Adipocyte (in vitro differentiated cells): ENCODE data around the gene MPPED2.

Experiments
- DNase-seq: peaks from one replicate; pipeline ENCODE4 v3.0.0-alpha.2; 2015; ENCODE audit warnings: low read depth
- H3K27me3 ChIP-seq: replicated peaks from 2 replicates; pipeline ENCODE4 v1.7.0; 2013; ENCODE audit warnings: mild to moderate bottlenecking, low read length, moderate library complexity; ENCODE audit not compliant: control insufficient read depth, insufficient read depth
- H3K36me3 ChIP-seq: 2 replicates; pipeline ENCODE4 v1.7.0; 2013; ENCODE audit warnings: low read length, mild to moderate bottlenecking, moderate library complexity; ENCODE audit not compliant: control insufficient read depth, insufficient read depth, severe bottlenecking
- H3K4me1 ChIP-seq: 2 replicates; pipeline ENCODE4 v1.7.0; 2013; ENCODE audit warnings: mild to moderate bottlenecking, low read length, moderate library complexity; ENCODE audit not compliant: control insufficient read depth, insufficient read depth
- H3K4me3 ChIP-seq: 2 replicates; pipeline ENCODE4 v1.7.0; 2013; ENCODE audit warnings: mild to moderate bottlenecking, low read length, moderate library complexity
- H3K9ac ChIP-seq: 2 replicates; pipeline ENCODE4 v1.7.0; 2013; ENCODE audit warnings: mild to moderate bottlenecking, low read length, moderate library complexity
- H3K9me3 ChIP-seq: 2 replicates; pipeline ENCODE4 v1.7.0; 2013; ENCODE audit warnings: mild to moderate bottlenecking, low read length, moderate library complexity; ENCODE audit not compliant: control insufficient read depth

The MPPED2 gene

GRCh38 chr11:30451626-30452025, 134.5 kb downstream of the MPPED2 start:
- Histone ChIP-seq H3K4me3 (no peak overlapping the region), H3K9ac (no peak overlapping the region), H3K4me1 (peaks cover 5% of the 10 kb centered on the region), H3K36me3 (no peaks in the 10 kb centered on the region), H3K27me3 (peaks cover 25% of the 10 kb centered on the region), H3K9me3 (no peaks in the 10 kb centered on the region)
- DNase-seq: no peak

GRCh38 chr11:30451167-30451566, 135.0 kb downstream of the MPPED2 start:
- Histone ChIP-seq H3K36me3 (no peaks in the 10 kb centered on the region), H3K27me3 (peaks cover 25% of the 10 kb centered on the region), H3K9ac (no peak overlapping the region), H3K4me3 (no peak overlapping the region), H3K4me1 (peaks cover 5% of the 10 kb centered on the region), H3K9me3 (no peaks in the 10 kb centered on the region)
- DNase-seq: no peak

GRCh38 chr11:30447058-30447640, 139.0 kb downstream of the MPPED2 start:
- Histone ChIP-seq H3K9me3 (no peaks in the 10 kb centered on the region), H3K4me1 (peaks cover 5% of the 10 kb centered on the region), H3K9ac (no peak overlapping the region), H3K36me3 (no peaks in the 10 kb centered on the region), H3K27me3 (peaks cover 15% of the 10 kb centered on the region), H3K4me3 (no peak overlapping the region)
- no peak for DNase-seq

GRCh38 chr11:30446520-30446919, 139.6 kb downstream of the MPPED2 start:
- Histone ChIP-seq H3K9me3 (no peaks in the 10 kb centered on the region), H3K36me3 (no peaks in the 10 kb centered on the region), H3K4me3 (no peak overlapping the region), H3K27me3 (peaks cover 15% of the 10 kb centered on the region), H3K4me1 (no peaks in the 10 kb centered on the region), H3K9ac (no peak overlapping the region)
- no peak for DNase-seq

GRCh38 chr11:30445056-30445455, 141.1 kb downstream of the MPPED2 start:
- Histone ChIP-seq H3K9me3 (no peaks in the 10 kb centered on the region), H3K4me1 (no peaks in the 10 kb centered on the region), H3K9ac (no peak overlapping the region), H3K27me3 (peaks cover 15% of the 10 kb centered on the region), H3K36me3 (no peaks in the 10 kb centered on the region), H3K4me3 (no peak overlapping the region)
- no peak for DNase-seq

GRCh38 chr11:30440510-30440909, 145.6 kb downstream of the MPPED2 start:
- H3K36me3 ChIP-seq: no peaks in the 10 kb centered on the region
- H3K9ac ChIP-seq: no peak overlapping the region
- no peaks in the 10 kb centered on the region for H3K9me3 ChIP-seq
- no peak overlapping the region for H3K4me3 ChIP-seq
- H3K27me3 ChIP-seq: no peaks in the 10 kb centered on the region
- DNase-seq: no peak
- no peaks in the 10 kb centered on the region for H3K4me1 ChIP-seq

- no peak overlapping the region for H3K9ac ChIP-seq
- H3K36me3 ChIP-seq: no peaks in the 10 kb centered on the region
- no peaks in the 10 kb centered on the region for H3K9me3 ChIP-seq
- H3K4me3 ChIP-seq: no peak overlapping the region
- peaks cover 3% of the 10 kb centered on the region for H3K27me3 ChIP-seq
- DNase-seq: no peak
- H3K4me1 ChIP-seq: no peaks in the 10 kb centered on the region
These were observed 149.4 kb downstream of the MPPED2 start for GRCh38 chr11:30436801-30437200.

- Histone ChIP-seq H3K4me3 (no peak overlapping the region), H3K9ac (no peak overlapping the region), H3K4me1 (no peaks in the 10 kb centered on the region), H3K36me3 (no peaks in the 10 kb centered on the region), H3K9me3 (no peaks in the 10 kb centered on the region), H3K27me3 (peaks cover 6% of the 10 kb centered on the region)
- no peak for DNase-seq
These were observed 150.7 kb downstream of the MPPED2 start for GRCh38 chr11:30435488-30435887.

GRCh38 chr11:30434901-30435300, 151.3 kb downstream of the MPPED2 start:
- no peak for DNase-seq
- no peaks in the 10 kb centered on the region for H3K9me3 ChIP-seq
- H3K36me3 ChIP-seq: no peaks in the 10 kb centered on the region
- H3K4me1 ChIP-seq: no peaks in the 10 kb centered on the region
- H3K9ac ChIP-seq: no peak overlapping the region
- H3K27me3 ChIP-seq: peaks cover 6% of the 10 kb centered on the region
- H3K4me3 ChIP-seq: no peak overlapping the region

GRCh38 chr11:30433831-30434230, 152.3 kb downstream of the MPPED2 start:
- H3K9ac ChIP-seq: no peak overlapping the region

GRCh38 chr11:30432716-30433115, 153.4 kb downstream of the MPPED2 start:
- Histone ChIP-seq H3K4me1 (no peaks in the 10 kb centered on the region), H3K4me3 (no peak overlapping the region), H3K36me3 (no peaks in the 10 kb centered on the region), H3K27me3 (peaks cover 6% of the 10 kb centered on the region), H3K9ac (no peak overlapping the region), H3K9me3 (no peaks in the 10 kb centered on the region)
- no peak for DNase-seq

More at GRCh38 chr11:30433831-30434230, 152.3 kb downstream of the MPPED2 start:
- Histone ChIP-seq H3K27me3 (peaks cover 6% of the 10 kb centered on the region), H3K4me3 (no peak overlapping the region), H3K9me3 (no peaks in the 10 kb centered on the region), H3K4me1 (no peaks in the 10 kb centered on the region), H3K36me3 (no peaks in the 10 kb centered on the region)
- no peak for DNase-seq

GRCh38 chr11:30432178-30432577, 154.0 kb downstream of the MPPED2 start:
- no peak for DNase-seq
- no peak overlapping the region for H3K9ac ChIP-seq
- H3K9me3 ChIP-seq: no peaks in the 10 kb centered on the region
- H3K4me3 ChIP-seq: no peak overlapping the region
- no peaks in the 10 kb centered on the region for H3K36me3 ChIP-seq
- no peaks in the 10 kb centered on the region for H3K4me1 ChIP-seq
- peaks cover 6% of the 10 kb centered on the region for H3K27me3 ChIP-seq
